Tongue (tissue), 2 donors: ENCODE data around the gene GH1. TPM values are rescaled to one million over a fixed set of nuclear protein-coding genes. Genes with fewer than 3 reads are reported as not detected.

Experiments used
- DNase-seq: peaks from one replicate; pipeline ENCODE4 v3.0.0-alpha.2; 2015
- total RNA-seq: library from RNA; depleted of rRNA; stranded (reverse); fragments of >200 nt; gene quantifications from one replicate; pipeline ENCODE4 v1.2.3, GENCODE V29; 2014

Gene GH1
- total RNA-seq, 1 donor from 2014 or later = not detected

DNA sequence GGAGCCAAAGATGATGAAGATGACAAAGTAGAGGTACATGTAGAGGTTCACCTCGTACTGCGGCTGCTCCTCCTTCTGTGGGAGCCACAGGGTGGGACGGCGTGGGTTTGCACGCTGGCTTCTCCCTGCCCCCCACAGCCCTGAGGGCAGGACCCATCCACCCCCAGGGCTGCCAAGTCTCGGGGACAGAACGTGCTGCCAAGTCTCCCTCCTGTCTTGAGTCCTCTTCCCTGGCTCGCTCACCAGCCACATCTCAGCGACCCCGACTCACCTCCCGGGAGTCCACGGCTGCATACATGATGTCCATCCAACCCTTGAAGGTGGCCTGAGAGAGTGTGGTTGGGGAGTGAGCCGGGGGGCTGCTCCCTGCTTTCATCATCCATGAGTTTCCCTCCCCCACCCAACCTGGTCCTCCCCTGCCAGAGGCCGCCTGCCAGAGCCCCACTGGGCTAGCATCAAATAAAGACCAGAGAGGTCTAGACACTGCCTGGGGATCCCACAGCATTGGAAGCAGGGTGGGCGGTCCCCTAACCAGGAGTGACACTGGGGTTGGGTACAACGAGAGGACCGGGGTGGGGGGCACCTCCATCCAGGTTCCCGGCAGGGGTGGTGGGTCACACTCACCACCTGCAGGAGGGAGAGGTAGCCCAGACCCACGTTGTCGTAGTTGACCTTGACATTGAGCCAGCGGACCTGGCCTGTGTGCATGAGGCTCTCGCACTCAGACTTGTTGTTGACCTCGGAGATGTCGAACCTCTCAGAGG is 26.3 kb upstream of the GH1 start:
- DNase-seq = no peak

DNA sequence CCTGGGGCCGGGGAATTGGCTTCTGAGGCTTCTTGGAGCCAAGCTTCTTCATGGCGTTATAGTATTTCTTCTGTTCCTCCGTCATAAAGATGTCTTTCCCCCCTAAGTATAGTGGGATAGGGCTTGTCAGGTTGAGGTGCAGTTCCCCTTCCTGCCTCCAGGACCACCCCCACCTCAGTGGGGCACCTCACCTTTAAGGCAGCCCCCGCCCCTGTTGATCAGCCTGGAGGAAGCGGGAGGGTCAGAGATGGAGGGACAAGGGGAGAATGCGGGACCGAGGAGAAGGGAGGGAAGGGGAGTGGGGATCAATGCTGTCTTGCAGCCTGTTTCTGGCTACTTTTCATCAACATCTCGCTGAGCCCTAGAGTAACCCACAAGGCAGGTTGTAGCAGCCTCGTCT is 25.1 kb upstream of the GH1 start:
- no peak for DNase-seq

DNA sequence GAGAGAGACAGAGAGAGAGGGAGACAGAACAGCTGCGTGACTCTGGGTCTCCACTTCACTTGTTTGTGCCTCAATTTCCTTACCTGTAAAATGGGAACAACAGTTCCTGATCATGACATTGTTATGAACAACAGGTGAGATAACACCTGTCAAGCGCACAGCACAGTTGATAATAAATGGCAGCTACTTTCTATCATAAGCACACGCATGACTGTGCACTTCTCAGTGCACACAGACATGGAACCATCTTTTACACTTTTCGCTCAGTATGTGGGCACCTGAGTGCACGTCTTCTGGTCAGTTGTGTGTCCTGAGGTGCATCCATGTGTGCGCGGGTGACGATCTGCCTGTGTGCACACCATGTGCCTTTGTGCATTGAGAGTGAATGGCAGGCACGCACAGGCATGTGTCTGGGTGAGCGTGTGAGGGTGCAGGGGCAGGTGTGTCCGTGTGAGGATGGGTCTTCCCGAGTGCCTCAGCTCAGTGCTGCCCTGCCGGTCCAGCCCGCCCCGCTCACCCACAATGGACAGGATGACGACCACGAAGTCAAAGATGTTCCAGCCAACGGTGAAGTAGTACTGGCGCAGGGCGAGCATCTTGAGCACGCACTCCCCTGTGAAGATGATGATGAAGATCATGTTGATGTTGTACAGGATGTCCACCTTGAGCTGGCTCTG is 23.8 kb upstream of the GH1 start:
- DNase-seq = no peak

- DNase-seq = no peak
These were observed 23.1 kb upstream of the GH1 start for GRCh38 chr17:63941751-63942150.

- no peak for DNase-seq
These were observed 22.5 kb upstream of the GH1 start for GRCh38 chr17:63941162-63941561.

- DNase-seq = no peak
These were observed 21.9 kb upstream of the GH1 start for GRCh38 chr17:63940584-63940983.

DNA sequence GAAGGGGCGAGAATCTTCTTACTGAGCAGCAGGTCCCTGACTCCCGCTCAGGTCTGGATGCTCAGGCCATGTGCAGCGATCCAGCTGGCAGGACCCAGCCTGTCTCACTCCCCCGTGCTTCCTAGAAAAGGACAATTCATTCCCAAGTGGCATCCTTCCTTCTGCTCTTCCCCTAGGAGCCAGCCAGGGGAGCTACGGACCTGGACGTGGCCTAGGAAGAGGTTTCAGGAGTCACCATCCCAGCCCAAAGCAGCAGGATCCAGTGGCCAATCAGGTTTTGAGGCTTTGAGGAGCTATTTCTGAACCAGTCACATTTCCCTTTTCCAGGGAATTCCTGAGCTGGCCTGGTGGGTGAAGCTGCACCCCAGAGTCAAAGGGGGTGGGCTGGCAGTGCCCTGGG is 21.2 kb upstream of the GH1 start:
- DNase-seq = no peak

GRCh38 chr17:63939401-63939800 is 20.8 kb upstream of the GH1 start:
- DNase-seq = no peak

- DNase-seq = no peak
These were observed 19.3 kb upstream of the GH1 start for GRCh38 chr17:63937920-63938319.

GRCh38 chr17:63937319-63937718 is 18.7 kb upstream of the GH1 start:
- DNase-seq = no peak

GRCh38 chr17:63934183-63935112 is 15.8 kb upstream of the GH1 start:
- DNase-seq = peak; percentile 75

DNA sequence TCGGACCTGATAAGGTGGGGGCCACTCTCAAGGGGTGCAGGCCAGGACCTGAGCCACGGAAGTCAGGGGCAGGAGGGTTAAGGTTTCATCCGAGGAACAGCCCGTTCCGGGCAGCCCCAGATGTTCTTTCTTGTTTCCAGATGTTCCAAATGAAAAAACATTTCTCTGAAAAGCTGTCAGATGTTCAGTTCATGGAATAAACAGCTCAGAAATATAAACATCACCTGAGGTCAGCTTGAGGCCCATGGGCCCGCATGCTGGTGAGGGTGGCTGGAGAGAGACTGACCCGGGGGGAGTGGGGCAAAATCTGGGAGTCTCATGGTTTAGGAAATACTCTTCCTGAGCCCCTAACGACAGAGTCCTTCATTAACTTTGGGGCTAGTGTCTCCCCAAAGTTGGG is 15.0 kb upstream of the GH1 start:
- DNase-seq = peak; percentile 55

DNA sequence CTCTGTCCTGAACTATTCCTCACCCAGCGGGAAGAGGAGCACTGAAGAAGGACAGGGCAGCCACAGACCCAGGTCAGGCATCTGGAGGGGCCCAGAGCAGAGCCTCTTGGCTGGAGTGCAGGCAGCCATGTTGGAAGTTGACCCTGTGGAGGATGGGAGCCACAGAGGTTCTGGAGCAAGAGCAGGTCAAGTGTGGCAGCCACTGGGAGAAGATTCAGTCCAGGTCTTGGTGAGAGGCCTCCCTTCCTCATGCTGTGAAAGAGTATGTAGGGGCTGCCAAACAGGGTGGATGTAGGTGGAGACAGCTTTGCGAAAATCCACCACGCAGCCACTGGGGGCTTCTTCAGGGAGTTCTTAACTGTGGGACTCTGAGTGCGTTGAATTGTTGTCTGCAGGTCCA is 14.1 kb upstream of the GH1 start:
- DNase-seq = no peak

- no peak for DNase-seq
These were observed 13.4 kb upstream of the GH1 start, which contains the start of gene CD79B for GRCh38 chr17:63931981-63932561. Gene CD79B, minus strand, starts transcription at chr17:63932331. Its CDS starts 70 bp downstream, at chr17:63932261.

DNA sequence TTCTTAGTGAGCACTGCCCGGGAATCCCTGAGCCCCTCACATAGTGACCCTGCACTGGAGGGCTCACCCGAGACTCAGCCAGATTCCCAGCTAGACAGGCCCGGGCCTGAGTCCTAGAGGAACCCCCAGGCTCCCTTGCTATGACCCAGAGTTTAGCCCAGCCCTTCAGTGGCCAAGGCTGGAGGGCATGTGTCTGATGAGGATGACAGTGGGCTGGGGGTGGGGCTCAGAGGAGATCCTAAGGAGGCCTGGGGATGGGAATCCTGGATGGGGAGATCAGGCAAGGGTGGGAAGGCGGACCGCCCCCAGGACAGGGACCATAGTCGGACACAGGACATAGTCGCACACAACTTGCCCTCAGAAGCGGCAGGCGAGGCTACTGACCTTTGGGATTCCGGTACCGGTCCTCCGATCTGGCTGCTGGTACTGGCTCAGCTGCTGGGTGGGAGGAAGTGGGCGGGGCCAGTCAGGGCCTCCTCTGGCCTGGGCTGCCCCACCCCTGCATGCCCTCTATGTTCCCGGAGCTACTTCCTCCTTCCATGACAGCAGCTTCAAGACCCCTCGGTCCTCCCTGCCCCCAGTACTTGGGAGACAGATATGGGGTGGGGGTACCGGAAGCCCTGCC is 12.4 kb upstream of the GH1 start:
- no peak for DNase-seq

DNA sequence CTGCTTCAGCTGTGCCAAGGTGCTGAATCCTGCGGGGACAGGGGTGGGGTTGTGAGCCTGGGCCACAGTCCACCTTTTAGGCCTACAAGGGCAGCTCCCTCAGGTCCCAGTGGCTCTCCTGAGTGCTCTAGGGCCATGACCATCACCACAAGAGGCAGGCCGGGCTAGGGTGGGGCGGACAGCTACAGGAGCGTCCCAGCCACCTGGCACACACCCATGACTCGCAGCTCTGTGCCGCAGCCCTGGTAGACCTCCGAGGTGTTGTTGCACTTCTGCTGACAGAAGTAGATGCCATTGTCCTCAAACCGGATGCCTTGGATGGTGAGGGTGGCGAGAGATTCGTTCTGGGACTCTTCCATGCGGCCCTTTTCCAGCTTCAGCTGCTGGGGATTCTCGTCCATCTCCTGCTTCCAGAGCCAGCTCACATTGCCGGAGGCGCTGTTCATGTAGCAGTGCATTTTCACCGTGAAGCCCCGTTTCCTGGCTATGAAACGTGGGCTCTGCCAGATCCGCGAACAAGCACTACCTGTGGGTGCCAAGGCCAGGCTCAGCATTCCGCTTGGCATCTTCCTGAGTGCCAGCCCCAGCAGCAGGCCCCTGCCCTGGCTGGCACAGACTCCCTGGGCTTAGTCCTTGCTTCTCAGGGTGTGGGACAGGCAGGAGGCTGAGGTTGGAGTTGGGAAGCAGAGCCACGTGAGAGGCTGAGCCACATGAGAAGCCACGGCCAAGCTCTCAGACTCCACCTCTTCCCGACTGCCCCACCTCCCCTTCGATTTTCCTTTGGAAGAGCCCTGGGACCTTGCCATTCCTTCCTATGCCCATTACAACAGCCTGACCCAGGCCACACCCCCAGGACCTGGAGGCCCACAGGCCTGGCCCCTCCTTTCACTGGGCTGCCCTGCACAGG is 11.5 kb upstream of the GH1 start:
- peak; percentile 50 for DNase-seq

DNA sequence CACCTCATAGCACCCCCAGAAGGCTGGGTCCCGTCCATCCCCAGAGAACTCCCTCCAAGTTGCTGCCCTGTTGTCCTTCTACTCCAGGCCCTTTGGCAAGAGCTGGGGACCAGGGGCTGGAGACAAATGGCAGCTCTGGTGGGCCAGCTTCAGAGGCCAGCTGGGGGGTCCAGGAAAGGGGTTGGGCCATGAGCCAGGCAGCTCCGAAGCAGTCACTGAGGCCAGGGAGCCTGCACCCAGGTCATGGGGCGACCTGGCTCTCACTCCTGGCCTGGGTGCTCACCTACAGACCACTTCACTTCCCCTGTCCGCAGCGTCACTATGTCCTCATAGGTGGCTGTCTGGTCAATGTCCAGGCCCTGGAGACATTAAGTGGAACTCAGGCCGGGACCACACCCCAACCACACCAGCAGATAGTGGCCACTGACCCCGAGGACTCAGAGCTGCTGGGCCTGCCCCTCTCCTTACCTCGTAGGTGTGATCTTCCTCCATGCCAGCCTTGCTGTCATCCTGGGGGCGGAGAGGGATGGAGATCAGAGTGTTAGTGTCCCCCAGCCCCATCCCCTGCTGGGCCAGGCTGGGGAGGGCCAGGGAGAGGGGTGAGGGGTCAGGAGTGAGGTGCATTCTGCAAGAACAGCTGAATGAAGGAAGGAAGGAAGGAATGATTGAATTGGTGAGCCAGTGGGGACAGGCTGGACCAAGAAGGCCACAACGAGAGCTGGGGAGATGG is 10.5 kb upstream of the GH1 start:
- DNase-seq = no peak

- DNase-seq = no peak
These were observed 9.6 kb upstream of the GH1 start for GRCh38 chr17:63928172-63928666.

GRCh38 chr17:63927464-63928171 is 9.0 kb upstream of the GH1 start:
- no peak for DNase-seq
